GM23248 (cell line): ENCODE results near the gene SMARCAL1. TPM values are rescaled to one million over a fixed set of nuclear protein-coding genes. Genes with fewer than 3 reads are reported as not detected.

ENCODE experiments used
- DNase-seq: peaks from one replicate; pipeline ENCODE4 v3.0.0-alpha.2; 2015
- H2AFZ ChIP-seq: fragments of 200-600 bp; sonication (generic); 2 replicates; pipeline ENCODE4 v1.6.1; 2016; ENCODE audit warnings: antibody characterized with exemption
- H3F3A ChIP-seq: fragments of 200-600 bp; sonication (generic); 2 replicates; pipeline ENCODE4 v1.6.1; 2016; ENCODE audit warnings: mild to moderate bottlenecking, antibody characterized with exemption, mixed run types; ENCODE audit not compliant: insufficient read depth
- H3K27ac ChIP-seq: fragments of 200-600 bp; sonication (generic); 2 replicates; pipeline ENCODE4 v1.5.1; 2016; ENCODE audit warnings: mild to moderate bottlenecking
- H3K27me3 ChIP-seq: fragments of 200-600 bp; sonication (generic); replicated peaks from 2 replicates; pipeline ENCODE4 v1.6.1; 2016; ENCODE audit warnings: mild to moderate bottlenecking; ENCODE audit not compliant: insufficient read depth
- H3K36me3 ChIP-seq: fragments of 200-600 bp; sonication (generic); 2 replicates; pipeline ENCODE4 v1.6.1; 2016; ENCODE audit warnings: low read depth, mild to moderate bottlenecking
- H3K4me1 ChIP-seq: fragments of 200-600 bp; sonication (generic); 2 replicates; pipeline ENCODE4 v1.6.1; 2016; ENCODE audit warnings: mild to moderate bottlenecking; ENCODE audit not compliant: insufficient read depth
- H3K4me2 ChIP-seq: fragments of 200-600 bp; sonication (generic); one replicate; pipeline ENCODE4 v1.6.1; 2016; ENCODE audit warnings: mild to moderate bottlenecking; ENCODE audit not compliant: unreplicated experiment
- H3K4me3 ChIP-seq: fragments of 200-600 bp; sonication (generic); 2 replicates; pipeline ENCODE4 v1.5.1; 2016; ENCODE audit warnings: mild to moderate bottlenecking
- H3K79me2 ChIP-seq: fragments of 200-600 bp; sonication (generic); 2 replicates; pipeline ENCODE4 v1.6.1; 2016; ENCODE audit warnings: mild to moderate bottlenecking; ENCODE audit not compliant: insufficient read depth
- H3K9ac ChIP-seq: fragments of 200-600 bp; sonication (generic); 2 replicates; pipeline ENCODE4 v1.6.1; 2016; ENCODE audit warnings: mild to moderate bottlenecking
- H3K9me2 ChIP-seq: fragments of 200-600 bp; sonication (generic); 2 replicates; pipeline ENCODE4 v1.6.1; 2016; ENCODE audit warnings: mixed run types, mild to moderate bottlenecking, moderate library complexity; ENCODE audit not compliant: insufficient read depth
- H3K9me3 ChIP-seq: fragments of 200-600 bp; sonication (generic); one replicate; pipeline ENCODE4 v1.6.1; 2017; ENCODE audit warnings: low read depth
- H4K20me1 ChIP-seq: fragments of 200-600 bp; sonication (generic); 2 replicates; pipeline ENCODE4 v1.6.0; 2016; ENCODE audit not compliant: insufficient read depth
- EZH2 ChIP-seq: fragments of 200-600 bp; sonication (generic); IDR thresholded peaks from 2 replicates; pipeline ENCODE4 v1.6.1; 2018; ENCODE audit warnings: antibody characterized with exemption, mild to moderate bottlenecking; ENCODE audit not compliant: insufficient read depth, poor library complexity, severe bottlenecking
- EZH2phosphoT487 ChIP-seq: fragments of 200-600 bp; sonication (generic); IDR thresholded peaks from 2 replicates; pipeline ENCODE4 v1.6.1; 2018; ENCODE audit warnings: antibody characterized with exemption, moderate library complexity, mild to moderate bottlenecking, low read depth; ENCODE audit not compliant: insufficient read depth
- WGBS, 2 experiments: methylation state at CpG; one replicate each; pipeline ENCODE4 v1.1.6; 2015 to 2017; ENCODE audit warnings: low lambda C conversion rate in 2 of 2, low coverage in 1 of 2; ENCODE audit errors: missing lambda C conversion rate in 2 of 2; 5-methylcytosine and 5-hydroxymethylcytosine counted together
- in situ Hi-C: fragments of 300-500 bp; cut with MboI; formaldehyde crosslinking; loops from 2 replicates; pipeline ENCODE4 v1.15.0; 2020
- polyA plus RNA-seq: library from polyadenylated mRNA; unstranded; fragments of >200 nt; fragmentation: Nextera tagmentation; extraction: Ambion mirVana; gene quantifications from 2 replicates; pipeline ENCODE4 v1.2.1, GENCODE V29; 2016
- total RNA-seq: library from RNA; depleted of rRNA; stranded (reverse); fragments of >200 nt; shearing (Covaris generic); gene quantifications from 2 replicates; pipeline ENCODE4 v1.2.3, GENCODE V29; 2014

Gene SMARCAL1
- total and polyA plus RNA-seq, 2 experiments from 2014 or later, result 10.9 to 30.5 TPM

DNA sequence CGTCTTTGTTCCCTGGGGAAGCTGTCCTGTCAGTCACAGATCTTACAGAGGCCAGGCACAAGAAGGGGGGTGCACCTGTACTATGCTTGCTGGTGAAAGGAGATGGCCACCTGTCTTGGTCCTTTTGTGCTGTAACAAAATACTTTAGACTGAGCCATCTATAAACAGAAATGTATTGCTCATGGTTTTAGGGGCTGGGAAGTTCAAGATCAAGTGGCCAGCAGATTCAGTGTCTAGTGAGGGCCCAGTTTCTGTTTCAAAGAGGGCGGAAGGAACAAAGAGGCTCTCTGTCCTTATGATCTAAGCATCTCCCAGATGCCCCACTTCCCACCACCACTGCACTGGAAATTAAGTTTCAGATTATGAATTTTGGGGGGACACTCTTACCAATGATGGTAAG, 50.9 kb downstream of the SMARCAL1 start:
- H3K4me2 ChIP-seq, result no peak overlapping the region
- no peaks in the 10 kb centered on the region for H3F3A ChIP-seq
- WGBS, 2 experiments, result 84 to 86% methylated on average over 2 of the region's 2 CpGs
- no peak overlapping the region for H3K9ac ChIP-seq
- TF ChIP-seq EZH2, result no peak
- no peak for TF ChIP-seq EZH2phosphoT487
- in situ Hi-C loops, result no loop called here
- H3K4me3 ChIP-seq, result no peak overlapping the region
- H2AFZ ChIP-seq, result no peak overlapping the region
- no peaks in the 10 kb centered on the region for H3K27me3 ChIP-seq
- H3K36me3 ChIP-seq, result 0 out of 2 replicates have a peak, but pooled peaks cover 1% of the 10 kb centered on the region
- no peaks in the 10 kb centered on the region for H3K79me2 ChIP-seq
- H3K9me3 ChIP-seq, result no peaks in the 10 kb centered on the region
- H3K9me2 ChIP-seq, result no peaks in the 10 kb centered on the region
- no peaks in the 10 kb centered on the region for H4K20me1 ChIP-seq
- H3K4me1 ChIP-seq, result no peaks in the 10 kb centered on the region
- no peak for DNase-seq
- no peak overlapping the region for H3K27ac ChIP-seq

- Histone ChIP-seq H3K4me3 (no peak overlapping the region), H3K4me1 (no peaks in the 10 kb centered on the region), H3K9me3 (no peaks in the 10 kb centered on the region), H3K9me2 (no peaks in the 10 kb centered on the region), H3K9ac (no peak overlapping the region), H3K79me2 (no peaks in the 10 kb centered on the region), H3F3A (no peaks in the 10 kb centered on the region), H3K36me3 (peaks cover 8% of the 10 kb centered on the region; the same call in 1 of the 2 replicates), H4K20me1 (no peaks in the 10 kb centered on the region), H3K4me2 (no peak overlapping the region), H3K27ac (no peak overlapping the region), H2AFZ (no peak overlapping the region), H3K27me3 (no peaks in the 10 kb centered on the region)
- TF ChIP-seq EZH2 (no peak), EZH2phosphoT487 (no peak)
- in situ Hi-C loops, result no loop called here
- DNase-seq, result no peak
- 83 to 86% methylated on average over 6 of the region's 6 CpGs for WGBS, 2 experiments
Observed at GRCh38 chr2:216464104-216464720, 51.9 kb downstream of the SMARCAL1 start.

DNA sequence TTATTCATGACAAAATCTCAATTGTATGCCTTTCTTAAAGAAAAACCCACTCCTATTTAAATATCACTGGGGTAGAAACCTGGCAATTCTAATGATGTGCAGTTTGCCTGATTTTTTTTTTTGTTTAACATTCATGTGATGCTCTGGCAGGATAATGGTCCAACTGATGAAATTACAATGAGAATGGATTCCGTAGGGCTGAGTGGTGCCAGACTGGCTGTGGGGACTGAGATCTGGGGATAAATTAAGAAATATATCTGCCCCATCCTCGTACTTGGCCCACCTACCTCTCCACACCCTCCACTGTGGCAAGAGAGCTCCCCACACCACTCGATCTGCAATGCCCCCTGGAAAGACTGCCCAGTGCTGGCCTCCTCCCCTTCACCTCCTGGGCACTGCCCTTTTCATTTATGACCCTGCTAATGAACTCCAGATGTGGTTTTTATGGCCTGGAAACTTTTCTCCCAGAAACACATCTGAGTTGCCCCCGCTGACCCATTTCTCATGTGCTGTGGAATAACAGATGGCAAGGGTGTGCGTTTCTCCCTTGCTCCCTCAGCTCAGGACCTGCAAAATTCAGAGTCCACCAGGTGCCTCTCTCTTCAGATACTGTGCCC, 53.4 kb downstream of the SMARCAL1 start:
- 53% methylated on average over 5 of the region's 5 CpGs for WGBS, 2 experiments
- in situ Hi-C loops, result no loop called here
- H3K27me3 ChIP-seq, result no peaks in the 10 kb centered on the region

DNA sequence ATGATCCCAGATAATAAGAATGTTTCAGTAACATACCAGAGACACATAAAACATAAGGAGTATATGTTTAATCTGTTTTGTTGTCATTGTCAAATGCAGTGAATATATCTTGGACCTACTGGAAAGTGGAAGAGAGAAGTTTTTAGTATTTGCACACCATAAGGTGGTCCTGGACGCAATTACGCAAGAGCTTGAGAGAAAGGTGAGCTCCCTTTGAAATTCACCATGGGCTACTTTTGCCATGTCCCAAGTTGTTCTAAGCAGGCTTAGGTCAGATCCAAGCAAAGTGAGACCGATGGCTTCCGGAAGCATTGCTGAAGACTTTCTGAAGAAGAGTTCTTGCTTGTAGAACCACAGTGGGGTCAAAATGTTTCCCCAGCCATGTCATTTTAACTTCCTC, 55.6 kb downstream of the SMARCAL1 start:
- in situ Hi-C loops, result no loop called here

More for the DNA sequence above, 53.4 kb downstream of the SMARCAL1 start:
- no peak overlapping the region for H3K4me2 ChIP-seq
- no peaks in the 10 kb centered on the region for H3K9me2 ChIP-seq
- H3K4me3 ChIP-seq, result no peak overlapping the region
- no peak overlapping the region for H2AFZ ChIP-seq
- no peaks in the 10 kb centered on the region for H4K20me1 ChIP-seq
- H3F3A ChIP-seq, result no peaks in the 10 kb centered on the region
- H3K36me3 ChIP-seq, result peaks cover 13% of the 10 kb centered on the region; the same call in 1 of the 2 replicates
- no peaks in the 10 kb centered on the region for H3K79me2 ChIP-seq
- no peak overlapping the region for H3K27ac ChIP-seq
- no peak for TF ChIP-seq EZH2
- TF ChIP-seq EZH2phosphoT487, result no peak
- H3K9ac ChIP-seq, result no peak overlapping the region
- H3K4me1 ChIP-seq, result no peaks in the 10 kb centered on the region
- no peaks in the 10 kb centered on the region for H3K9me3 ChIP-seq
- peak; percentile 6 for DNase-seq

More for the DNA sequence above, 55.6 kb downstream of the SMARCAL1 start:
- no peak overlapping the region for H3K9ac ChIP-seq
- DNase-seq, result no peak
- no peaks in the 10 kb centered on the region for H3K27me3 ChIP-seq
- H4K20me1 ChIP-seq, result no peaks in the 10 kb centered on the region
- TF ChIP-seq EZH2 (no peak), EZH2phosphoT487 (no peak)
- H3K9me3 ChIP-seq, result no peaks in the 10 kb centered on the region
- peaks cover 20% of the 10 kb centered on the region; the same call in 1 of the 2 replicates for H3K36me3 ChIP-seq
- 97 to 100% methylated on average over 4 of the region's 4 CpGs for WGBS, 2 experiments
- H3K4me2 ChIP-seq, result no peak overlapping the region
- no peaks in the 10 kb centered on the region for H3K4me1 ChIP-seq
- H2AFZ ChIP-seq, result no peak overlapping the region
- H3F3A ChIP-seq, result no peaks in the 10 kb centered on the region
- H3K27ac ChIP-seq, result no peak overlapping the region
- no peak overlapping the region for H3K4me3 ChIP-seq
- H3K9me2 ChIP-seq, result no peaks in the 10 kb centered on the region
- H3K79me2 ChIP-seq, result no peaks in the 10 kb centered on the region
